ENCODE measurements around the gene ACOX2. TPM values are rescaled to one million over a fixed set of nuclear protein-coding genes. Genes with fewer than 3 reads are reported as not detected.

ACOX2 gene
- total RNA-seq, 1 experiment from 2014 or later, result 1.1 TPM

DNA sequence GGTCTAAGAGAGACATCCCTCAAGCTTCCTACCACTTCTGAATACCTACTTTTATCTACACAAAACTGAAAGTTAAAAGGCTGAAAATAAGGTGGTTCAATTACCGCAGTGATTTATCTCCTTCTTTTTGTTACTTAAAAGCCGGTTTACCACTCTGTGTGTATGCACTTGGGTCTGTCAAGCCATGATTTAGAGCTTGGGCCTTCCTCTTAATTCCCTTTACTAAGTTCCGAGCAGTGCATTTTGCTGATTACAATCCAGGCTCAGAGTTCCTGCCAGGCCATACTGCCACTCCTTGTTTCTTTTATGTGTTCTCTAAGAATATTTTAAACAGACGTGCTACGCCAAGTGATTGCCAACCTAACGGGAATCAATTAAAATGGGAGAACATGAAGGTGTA is 28.6 kb downstream of the ACOX2 start:
- intact Hi-C loops (cut with micrococcal nuclease; ENCODE audit: unreplicated experiment), result no loop called here
- no peak for TF ChIP-seq CTCF (IDR thresholded peaks at IDR 0.05; ENCODE audit: unreplicated experiment)
- no peaks in the 10 kb centered on the region for H3K36me3 Mint-ChIP-seq (ENCODE audit: insufficient read depth, unreplicated experiment)
- no peaks in the 10 kb centered on the region for H3K9me3 Mint-ChIP-seq (ENCODE audit: low read depth, unreplicated experiment)
- DNase-seq, result no peak
- no TSS peak for BruUV-seq (replicated peaks)
- no peaks in the 10 kb centered on the region for H3K4me1 Mint-ChIP-seq (ENCODE audit: low read depth, unreplicated experiment)
- no peak overlapping the region for H3K27ac Mint-ChIP-seq (ENCODE audit: unreplicated experiment)
- no peak overlapping the region for H3K4me3 Mint-ChIP-seq (ENCODE audit: low read depth, unreplicated experiment)
- H3K27me3 Mint-ChIP-seq (ENCODE audit: unreplicated experiment), result no peaks in the 10 kb centered on the region
- CTCF ChIA-PET, result interaction anchor here (0.6 to 1.1 kb wide), 2 partner anchors 8 to 17 kb away, joined by 3 read pairs; no protein-coding TSS in a partner anchor

GRCh38 chr3:58507356-58508078 is 29.5 kb downstream of the ACOX2 start:
- H3K27me3 Mint-ChIP-seq (ENCODE audit: unreplicated experiment), result no peaks in the 10 kb centered on the region
- CTCF ChIA-PET, result interaction anchor here (1.1 kb wide), 1 partner anchor 16 kb away, joined by 3 read pairs; no protein-coding TSS in a partner anchor

DNA sequence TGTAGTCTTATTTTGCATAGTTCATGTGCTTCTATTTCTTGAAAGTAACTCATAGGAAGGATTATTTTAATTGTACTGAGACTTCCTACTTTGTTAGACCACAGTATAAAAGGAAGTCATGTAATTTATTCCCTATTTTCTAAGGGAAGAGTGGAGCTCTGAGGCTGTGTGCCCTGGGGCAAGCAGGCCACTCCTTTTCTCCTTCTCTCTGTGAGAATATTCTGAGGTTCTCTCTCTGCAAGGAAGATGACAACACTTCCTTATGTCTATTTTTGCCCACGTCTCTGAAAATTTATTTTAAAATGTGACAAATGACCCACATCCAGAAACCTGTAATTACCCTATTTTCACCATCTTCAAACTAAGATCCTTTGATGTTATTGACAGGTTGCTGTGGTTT is 34.1 kb downstream of the ACOX2 start:
- Mint-ChIP-seq H3K9me3 (ENCODE audit: low read depth, unreplicated experiment) (no peaks in the 10 kb centered on the region), H3K4me3 (ENCODE audit: low read depth, unreplicated experiment) (no peak overlapping the region), H3K36me3 (ENCODE audit: insufficient read depth, unreplicated experiment) (peaks cover 4% of the 10 kb centered on the region), H3K4me1 (ENCODE audit: low read depth, unreplicated experiment) (no peaks in the 10 kb centered on the region), H3K27ac (ENCODE audit: unreplicated experiment) (no peak overlapping the region), H3K27me3 (ENCODE audit: unreplicated experiment) (no peaks in the 10 kb centered on the region)
- BruUV-seq (replicated peaks), result no TSS peak
- no peak for DNase-seq
- TF ChIP-seq CTCF (IDR thresholded peaks at IDR 0.05; ENCODE audit: unreplicated experiment), result no peak
- CTCF ChIA-PET, result no interaction called here
- intact Hi-C loops (cut with micrococcal nuclease; ENCODE audit: unreplicated experiment), result no loop called here

More at GRCh38 chr3:58507356-58508078, 29.5 kb downstream of the ACOX2 start:
- intact Hi-C loops (cut with micrococcal nuclease; ENCODE audit: unreplicated experiment), result no loop called here
- H3K9me3 Mint-ChIP-seq (ENCODE audit: low read depth, unreplicated experiment), result no peaks in the 10 kb centered on the region
- TF ChIP-seq CTCF (IDR thresholded peaks at IDR 0.05; ENCODE audit: unreplicated experiment), result no peak
- no TSS peak for BruUV-seq (replicated peaks)
- no peak for DNase-seq
- no peak overlapping the region for H3K4me3 Mint-ChIP-seq (ENCODE audit: low read depth, unreplicated experiment)
- no peaks in the 10 kb centered on the region for H3K36me3 Mint-ChIP-seq (ENCODE audit: insufficient read depth, unreplicated experiment)
- H3K4me1 Mint-ChIP-seq (ENCODE audit: low read depth, unreplicated experiment), result no peaks in the 10 kb centered on the region
- no peak overlapping the region for H3K27ac Mint-ChIP-seq (ENCODE audit: unreplicated experiment)

GRCh38 chr3:58497097-58497496 is 39.9 kb downstream of the ACOX2 start:
- no peak overlapping the region for H3K4me3 Mint-ChIP-seq (ENCODE audit: low read depth, unreplicated experiment)
- H3K9me3 Mint-ChIP-seq (ENCODE audit: low read depth, unreplicated experiment), result no peaks in the 10 kb centered on the region
- peaks cover 12% of the 10 kb centered on the region for H3K36me3 Mint-ChIP-seq (ENCODE audit: insufficient read depth, unreplicated experiment)
- CTCF ChIA-PET, result no interaction called here
- peaks cover 17% of the 10 kb centered on the region for H3K4me1 Mint-ChIP-seq (ENCODE audit: low read depth, unreplicated experiment)
- BruUV-seq (replicated peaks), result no TSS peak
- TF ChIP-seq CTCF (IDR thresholded peaks at IDR 0.05; ENCODE audit: unreplicated experiment), result no peak
- H3K27ac Mint-ChIP-seq (ENCODE audit: unreplicated experiment), result no peak overlapping the region
- H3K27me3 Mint-ChIP-seq (ENCODE audit: unreplicated experiment), result no peaks in the 10 kb centered on the region
- no peak for DNase-seq
- intact Hi-C loops (cut with micrococcal nuclease; ENCODE audit: unreplicated experiment), result no loop called here

Data from Calu3 (cell line).